SK-N-SH (cell line): ENCODE measurements around the gene ABHD2. TPM values are rescaled to one million over a fixed set of nuclear protein-coding genes. Genes with fewer than 3 reads are reported as not detected.
A peak's percentile ranks its signal among the peaks of the same experiment; 100 is the strongest.

Experiments
- CTCF ChIA-PET: fragments of 300-600, 350-600 bp; formaldehyde crosslinking; extraction: SDS; loops from one replicate; lab custom pipeline; 2021; lab: Yijun Ruan, JAX
- POLR2A ChIA-PET: fragments of 350-600 bp; sonication (Branson Sonifier 250); formaldehyde crosslinking; extraction: SDS; loops from one replicate; lab custom pipeline; 2020; ENCODE audit warnings: antibody characterized with exemption, inconsistent platforms; lab: Yijun Ruan, JAX
- DNase-seq: peaks from one replicate; pipeline ENCODE4 v3.0.0; 2012
- H2AFZ ChIP-seq: fragments of 200-600 bp; sonication (generic); 2 replicates; pipeline ENCODE4 v1.8.1; 2016; ENCODE audit warnings: antibody characterized with exemption, mild to moderate bottlenecking, low read depth
- H3F3A ChIP-seq: fragments of 200-600 bp; sonication (generic); replicated peaks from 2 replicates; pipeline ENCODE3; 2016; ENCODE audit warnings: antibody characterized with exemption, mild to moderate bottlenecking; ENCODE audit not compliant: insufficient read depth
- H3K27ac ChIP-seq, 2 experiments: fragments of 200-500 bp in 1 of 2; fragments of 200-600 bp in 1 of 2; sonication (Bioruptor generic) in 1 of 2; sonication (generic), shearing (Covaris generic) in 1 of 2; 2 replicates each; pipeline versions ENCODE4 v1.5.1 to v1.6.1; 2014 to 2016; ENCODE audit warnings: low read depth in 2 of 2, inconsistent platforms in 1 of 2, low read length in 1 of 2, mild to moderate bottlenecking in 1 of 2, mixed read lengths in 1 of 2
- H3K27me3 ChIP-seq: fragments of 200-600 bp; sonication (generic), shearing (Covaris generic); 2 replicates; pipeline ENCODE4 v1.6.1; 2016; ENCODE audit warnings: mixed run types; ENCODE audit not compliant: insufficient read depth
- H3K36me3 ChIP-seq, 2 experiments: fragments of 200-500 bp in 1 of 2; fragments of 200-600 bp in 1 of 2; sonication (Bioruptor generic) in 1 of 2; sonication (generic) in 1 of 2; replicated peaks in 1 of 2; 2 replicates each; pipeline versions ENCODE3 to v1.5.1; 2014 to 2016; ENCODE audit warnings: low read length in 1 of 2, mild to moderate bottlenecking in 1 of 2; ENCODE audit not compliant: insufficient read depth in 2 of 2, control insufficient read depth in 1 of 2
- H3K4me1 ChIP-seq, 2 experiments: fragments of 200-500 bp in 1 of 2; fragments of 200-600 bp in 1 of 2; sonication (Bioruptor generic) in 1 of 2; sonication (generic), shearing (Covaris generic) in 1 of 2; 2 replicates each; pipeline versions ENCODE4 v1.5.1 to v1.6.1; 2014 to 2016; ENCODE audit warnings: low read depth in 1 of 2, low read length in 1 of 2, mixed run types in 1 of 2; ENCODE audit not compliant: insufficient read depth in 2 of 2, control insufficient read depth in 1 of 2
- H3K4me2 ChIP-seq: fragments of 200-600 bp; sonication (generic), shearing (Covaris generic); 2 replicates; pipeline ENCODE4 v1.6.1; 2017; ENCODE audit warnings: mixed run types
- H3K4me3 ChIP-seq, 2 experiments: fragments of 200-500 bp in 1 of 2; fragments of 200-600 bp in 1 of 2; sonication (Bioruptor generic) in 1 of 2; sonication (generic), shearing (Covaris generic) in 1 of 2; 2 replicates each; pipeline versions ENCODE4 v1.5.1 to v1.8.1; 2014 to 2016; ENCODE audit warnings: low read depth in 2 of 2, inconsistent platforms in 1 of 2, low read length in 1 of 2, mild to moderate bottlenecking in 1 of 2, mixed read lengths in 1 of 2, moderate library complexity in 1 of 2
- H3K79me2 ChIP-seq: fragments of 200-600 bp; sonication (generic); 2 replicates; pipeline ENCODE4 v1.8.1; 2017; ENCODE audit warnings: mild to moderate bottlenecking; ENCODE audit not compliant: insufficient read depth
- H3K9ac ChIP-seq: fragments of 200-600 bp; sonication (generic); 2 replicates; pipeline ENCODE4 v1.6.1; 2017; ENCODE audit warnings: mixed run types
- H3K9me2 ChIP-seq: fragments of 200-600 bp; sonication (generic); 2 replicates; pipeline ENCODE4 v1.6.1; 2017; ENCODE audit warnings: mixed run types
- H3K9me3 ChIP-seq: fragments of 200-600 bp; sonication (generic); 2 replicates; pipeline ENCODE4 v1.6.1; 2017; ENCODE audit warnings: mixed run types, mild to moderate bottlenecking, moderate library complexity
- H4K20me1 ChIP-seq: fragments of 200-600 bp; sonication (generic); 2 replicates; pipeline ENCODE4 v1.6.1; 2017; ENCODE audit warnings: mild to moderate bottlenecking, mixed run types; ENCODE audit not compliant: insufficient read depth
- CHD2 ChIP-seq: fragments of 150-350 bp; IDR thresholded peaks from 2 replicates; pipeline ENCODE4 v1.6.1; 2018; ENCODE audit warnings: low read length; ENCODE audit not compliant: partially characterized antibody
- CTCF ChIP-seq: fragments of 200-600 bp; sonication (generic); IDR thresholded peaks from 2 replicates; pipeline ENCODE4 v1.6.1; 2017; ENCODE audit warnings: antibody characterized with exemption, mild to moderate bottlenecking, moderate library complexity
- ELF1 ChIP-seq: IDR thresholded peaks from 2 replicates; pipeline ENCODE4 v1.4.0; 2012
- FOXJ3 ChIP-seq: sonication (generic); formaldehyde crosslinking; IDR thresholded peaks from 2 replicates; pipeline ENCODE4 v1.5.1; 2020; ENCODE audit warnings: mild to moderate bottlenecking, missing genetic modification reagents
- FOXM1 ChIP-seq: IDR thresholded peaks from 2 replicates; pipeline ENCODE4 v1.4.0; 2012; ENCODE audit warnings: low read depth, mild to moderate bottlenecking
- GABPA ChIP-seq: IDR thresholded peaks from 2 replicates; pipeline ENCODE4 v1.4.0; 2012; ENCODE audit warnings: low read depth, mild to moderate bottlenecking
- GATA2 ChIP-seq: sonication (generic); formaldehyde crosslinking; IDR thresholded peaks from 2 replicates; pipeline ENCODE4 v1.5.0; 2020; ENCODE audit warnings: mild to moderate bottlenecking, missing genetic modification reagents
- JUND ChIP-seq: IDR thresholded peaks from 2 replicates; pipeline ENCODE4 v1.4.0; 2012
- MAX ChIP-seq: IDR thresholded peaks from 2 replicates; pipeline ENCODE4 v1.4.0; 2012; ENCODE audit warnings: low read depth
- MXI1 ChIP-seq: IDR thresholded peaks from 2 replicates; pipeline ENCODE4 v1.6.1; 2012; ENCODE audit warnings: mild to moderate bottlenecking, low read depth, low read length, improper control_type of control experiment
- NRF1 ChIP-seq: IDR thresholded peaks from 2 replicates; pipeline ENCODE4 v1.6.1; 2012; ENCODE audit warnings: low read depth, mild to moderate bottlenecking, low read length
- POLR2AphosphoS5 ChIP-seq: IDR thresholded peaks from 2 replicates; pipeline ENCODE4 v1.6.1; 2012; ENCODE audit warnings: low read depth, low read length
- RAD21 ChIP-seq: IDR thresholded peaks from 2 replicates; pipeline ENCODE4 v1.6.1; 2012; ENCODE audit warnings: mild to moderate bottlenecking, low read length
- RFX5 ChIP-seq: IDR thresholded peaks from 2 replicates; pipeline ENCODE4 v1.6.1; 2012; ENCODE audit warnings: mild to moderate bottlenecking, improper control_type of control experiment, low read length
- SIN3A ChIP-seq: IDR thresholded peaks from 2 replicates; pipeline ENCODE4 v1.6.1; 2012; ENCODE audit warnings: low read depth, mild to moderate bottlenecking, low read length, moderate library complexity, borderline replicate concordance
- SMC3 ChIP-seq: IDR thresholded peaks from 2 replicates; pipeline ENCODE4 v1.6.1; 2012; ENCODE audit warnings: low read depth, low read length, improper control_type of control experiment
- TAF1 ChIP-seq: IDR thresholded peaks from 2 replicates; pipeline ENCODE4 v1.6.1; 2012; ENCODE audit warnings: low read depth, mild to moderate bottlenecking, low read length, moderate library complexity, borderline replicate concordance
- YY1 ChIP-seq: IDR thresholded peaks from 2 replicates; pipeline ENCODE4 v1.4.0; 2012; ENCODE audit warnings: low read depth, mild to moderate bottlenecking
- WGBS: methylation state at CpG from one replicate; pipeline ENCODE4 v1.1.6; 2017; ENCODE audit warnings: low lambda C conversion rate; 5-methylcytosine and 5-hydroxymethylcytosine counted together
- polyA plus RNA-seq, 3 experiments: library from polyadenylated mRNA; depleted of rRNA; stranded (reverse); fragments of >200 nt; gene quantifications; 2 replicates each; pipeline ENCODE4 v1.2.3, GENCODE V29; 2012

ABHD2 gene
- polyA plus RNA-seq, 1 of the 3 experiments (the other 2 are of a cell fraction), result 19.2 TPM

GRCh38 chr15:89243046-89243690 lies 154.9 kb downstream of the ABHD2 start (continued):
- TF ChIP-seq CHD2, result no peak

GRCh38 chr15:89243691-89244573 lies 155.7 kb downstream of the ABHD2 start, which contains the start of gene FANCI:
Gene FANCI (plus strand): TSS chr15:89243979. CDS start chr15:89247648, 3,669 bp downstream.
- H3K9me2 ChIP-seq, result no peaks in the 10 kb centered on the region
- no peaks in the 10 kb centered on the region for H3K27me3 ChIP-seq
- CTCF ChIA-PET, result interaction anchor here (0.6 to 3.9 kb wide), 13 partner anchors 8 to 339 kb away, joined by 3 to 41 read pairs (median 3); no protein-coding TSS in a partner anchor
- peak; percentile 96 for DNase-seq
- H3K4me2 ChIP-seq, result peak within 1 kb of the TSS; percentile 93
- under 1% methylated on average over 25 of the region's 69 CpGs for whole genome bisulfite sequencing
- H3K79me2 ChIP-seq, result peaks cover 33% of the 10 kb centered on the region
- H3K4me1 ChIP-seq, result peaks cover 4 to 10% of the 10 kb centered on the region in 2 experiments; a peak in 3 of 4 replicates
- H2AFZ ChIP-seq, result peak within 1 kb of the TSS; percentile 95
- peak within 1 kb of the TSS; percentile 84 for H3K9ac ChIP-seq
- POLR2A ChIA-PET, result interaction anchor here (1.0 to 1.9 kb wide), 3 partner anchors 37 to 91 kb away, joined by 3 to 5 read pairs (median 4); partner anchors contain the start of gene POLG
- H3K9me3 ChIP-seq, result no peaks in the 10 kb centered on the region
- peaks cover 7% of the 10 kb centered on the region for H3F3A ChIP-seq
- H3K27ac ChIP-seq, result peak within 1 kb of the TSS; percentile 43 to 72; a peak in 3 of 4 replicates
- TF ChIP-seq TAF1, result peak; percentile 66; the same call in 1 of the 2 replicates
- 0 out of 2 replicates have a peak, but pooled peaks have one; percentile 14 for TF ChIP-seq YY1
- peak; percentile 55 for TF ChIP-seq NRF1
- peak; percentile 95; the same call in 1 of the 2 replicates for TF ChIP-seq MXI1
- no peak for TF ChIP-seq GATA2 (CRISPR knock-in tag)
- TF ChIP-seq ELF1, result peak; percentile 79
- TF ChIP-seq CHD2, result peak; percentile 56
- no peak for TF ChIP-seq JUND
- TF ChIP-seq RFX5, result no peak
- peak; percentile 48 for TF ChIP-seq SMC3
- peak; percentile 57 for TF ChIP-seq CTCF
- TF ChIP-seq MAX, result peak; percentile 91
- TF ChIP-seq SIN3A, result peak; percentile 99
- TF ChIP-seq POLR2AphosphoS5, result peak; percentile 60; the same call in 1 of the 2 replicates
- no peak for TF ChIP-seq FOXM1
- no peak for TF ChIP-seq FOXJ3 (CRISPR knock-in tag)
- TF ChIP-seq GABPA, result peak; percentile 92
- peak; percentile 60 for TF ChIP-seq RAD21
- H3K36me3 ChIP-seq, result peaks cover 7 to 15% of the 10 kb centered on the region in 2 experiments
- H3K4me3 ChIP-seq, result peak within 1 kb of the TSS; percentile 68 to 89
- H4K20me1 ChIP-seq, result no peaks in the 10 kb centered on the region
